ENCODE results near the gene SARS2. TPM values are rescaled to one million over a fixed set of nuclear protein-coding genes. Genes with fewer than 3 reads are reported as not detected.

Gene SARS2
- total RNA-seq, 4 donors from 2014 or later = 11.7 to 23.3 (median 20.0) TPM

GRCh38 chr19:38959618-38960017 lies 29.1 kb upstream of the SARS2 start:
- H3K4me3 ChIP-seq (ENCODE audit: low read depth, poor library complexity, severe bottlenecking) = no peak overlapping the region
- DNase-seq (ENCODE audit: low spot score in 2 of 2) = no peak
- TF ChIP-seq, protein P1, sequence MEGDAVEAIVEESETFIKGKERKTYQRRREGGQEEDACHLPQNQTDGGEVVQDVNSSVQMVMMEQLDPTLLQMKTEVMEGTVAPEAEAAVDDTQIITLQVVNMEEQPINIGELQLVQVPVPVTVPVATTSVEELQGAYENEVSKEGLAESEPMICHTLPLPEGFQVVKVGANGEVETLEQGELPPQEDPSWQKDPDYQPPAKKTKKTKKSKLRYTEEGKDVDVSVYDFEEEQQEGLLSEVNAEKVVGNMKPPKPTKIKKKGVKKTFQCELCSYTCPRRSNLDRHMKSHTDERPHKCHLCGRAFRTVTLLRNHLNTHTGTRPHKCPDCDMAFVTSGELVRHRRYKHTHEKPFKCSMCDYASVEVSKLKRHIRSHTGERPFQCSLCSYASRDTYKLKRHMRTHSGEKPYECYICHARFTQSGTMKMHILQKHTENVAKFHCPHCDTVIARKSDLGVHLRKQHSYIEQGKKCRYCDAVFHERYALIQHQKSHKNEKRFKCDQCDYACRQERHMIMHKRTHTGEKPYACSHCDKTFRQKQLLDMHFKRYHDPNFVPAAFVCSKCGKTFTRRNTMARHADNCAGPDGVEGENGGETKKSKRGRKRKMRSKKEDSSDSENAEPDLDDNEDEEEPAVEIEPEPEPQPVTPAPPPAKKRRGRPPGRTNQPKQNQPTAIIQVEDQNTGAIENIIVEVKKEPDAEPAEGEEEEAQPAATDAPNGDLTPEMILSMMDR (IDR thresholded peaks at IDR 0.05) = no peak
- no peak for TF ChIP-seq POLR2A (IDR thresholded peaks at IDR 0.05)
- 88 to 89% methylated on average over 5 of the region's 5 CpGs for WGBS, 2 donors
- intact Hi-C loops (cut with DNase I; ENCODE audit: low total_unique reads) = loop anchor here (5.0 to 10.0 kb wide), 2 partner anchors 85 to 368 kb away; no protein-coding TSS in a partner anchor

- TF ChIP-seq, protein P1 (IDR thresholded peaks at IDR 0.05) = no peak
- TF ChIP-seq POLR2A (IDR thresholded peaks at IDR 0.05) = no peak
- DNase-seq (ENCODE audit: low spot score in 2 of 2) = no peak
- WGBS, 2 donors = 90 to 93% methylated on average over 2 of the region's 2 CpGs
- intact Hi-C loops (cut with DNase I; ENCODE audit: low total_unique reads) = no loop called here
- H3K4me3 ChIP-seq (ENCODE audit: low read depth, poor library complexity, severe bottlenecking) = no peak overlapping the region
Measured at GRCh38 chr19:38958301-38958700, 27.7 kb upstream of the SARS2 start.

DNA sequence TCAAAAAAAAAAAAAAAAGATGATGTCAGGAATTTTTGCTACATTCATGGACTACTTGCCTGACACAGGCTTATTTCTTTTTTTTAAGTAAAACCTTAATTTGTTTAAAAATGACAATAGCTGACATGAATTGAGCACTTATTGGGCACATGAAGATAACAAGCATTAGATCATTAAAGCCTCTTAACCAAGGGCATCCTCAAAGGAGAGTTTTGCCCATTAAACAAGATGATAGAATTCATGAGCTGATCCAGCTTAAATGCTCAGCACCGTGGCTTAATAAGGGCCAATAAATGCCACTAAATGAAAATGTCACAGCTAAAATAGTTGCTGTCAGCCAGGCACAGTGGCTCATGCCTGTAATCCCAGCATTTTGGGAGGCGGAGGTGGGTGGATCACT lies 25.7 kb upstream of the SARS2 start:
- TF ChIP-seq, protein P1 (IDR thresholded peaks at IDR 0.05) = no peak
- TF ChIP-seq POLR2A (IDR thresholded peaks at IDR 0.05) = no peak
- no peak for DNase-seq (ENCODE audit: low spot score in 2 of 2)
- intact Hi-C loops (cut with DNase I; ENCODE audit: low total_unique reads) = no loop called here
- 87 to 89% methylated on average over 2 of the region's 2 CpGs for WGBS, 2 donors
- H3K4me3 ChIP-seq (ENCODE audit: low read depth, poor library complexity, severe bottlenecking) = no peak overlapping the region

DNA sequence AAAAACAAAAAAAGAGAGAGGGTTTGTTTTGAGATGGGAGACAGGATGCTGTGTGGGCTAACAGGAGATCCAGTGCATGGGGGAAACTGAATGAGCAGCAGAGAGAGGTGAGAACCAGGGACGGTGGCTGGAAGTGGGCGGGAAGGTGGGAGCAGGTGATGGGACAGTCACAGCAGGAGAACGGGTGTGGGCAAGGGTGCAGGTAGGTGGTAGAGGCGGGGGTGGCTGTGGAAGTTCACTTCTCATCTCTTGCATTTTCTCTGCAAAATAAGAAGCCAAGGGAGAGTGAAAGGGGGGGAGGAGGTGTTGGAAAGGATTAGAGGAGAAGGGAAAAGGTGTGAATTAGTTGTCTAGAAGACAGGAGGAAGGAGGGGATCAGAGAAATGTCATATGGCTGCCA lies 23.1 kb upstream of the SARS2 start:
- TF ChIP-seq POLR2A (IDR thresholded peaks at IDR 0.05) = no peak
- TF ChIP-seq, protein P1 (IDR thresholded peaks at IDR 0.05) = no peak
- no peak overlapping the region for H3K4me3 ChIP-seq (ENCODE audit: low read depth, poor library complexity, severe bottlenecking)
- intact Hi-C loops (cut with DNase I; ENCODE audit: low total_unique reads) = no loop called here
- WGBS, 2 donors = 77 to 79% methylated on average over 4 of the region's 4 CpGs
- no peak for DNase-seq (ENCODE audit: low spot score in 2 of 2)

DNA sequence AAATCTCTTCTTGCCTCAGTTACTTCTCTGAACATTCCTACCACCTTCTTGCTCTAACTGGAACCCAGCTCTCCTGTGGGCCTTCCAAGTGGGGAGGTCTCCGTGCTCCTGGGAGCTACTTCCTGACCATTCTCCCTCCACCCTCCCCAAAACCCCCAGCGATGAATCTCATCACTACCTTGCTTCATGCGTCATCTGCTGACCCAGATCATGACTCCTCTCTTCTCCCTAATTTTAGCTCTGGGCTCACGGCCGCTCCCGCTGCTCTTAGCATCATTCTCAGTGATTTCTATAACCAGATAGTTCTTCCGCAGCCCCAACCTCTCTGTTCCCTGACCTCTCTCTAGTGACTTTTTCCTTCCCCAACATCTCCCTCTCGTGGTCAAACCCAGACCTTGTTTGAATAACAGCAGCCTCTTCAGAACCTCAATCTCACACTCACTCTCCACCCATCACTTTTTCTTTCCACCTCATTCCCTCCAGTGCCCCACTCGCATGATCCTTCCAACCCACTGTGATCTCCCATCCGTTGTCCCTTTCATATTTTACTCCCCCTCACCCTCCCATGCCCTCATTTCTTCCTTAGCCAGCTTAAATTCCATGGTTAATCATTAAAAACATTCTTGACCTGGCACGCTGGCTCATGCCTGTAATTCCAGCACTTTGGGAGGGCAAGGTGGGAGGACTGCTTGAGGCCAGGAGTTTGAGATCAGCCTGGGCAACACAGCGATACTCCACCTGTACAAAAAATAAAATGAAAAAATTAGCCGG lies 22.0 kb upstream of the SARS2 start:
- intact Hi-C loops (cut with DNase I; ENCODE audit: low total_unique reads) = no loop called here
- DNase-seq (ENCODE audit: low spot score in 2 of 2) = no peak
- no peak for TF ChIP-seq POLR2A (IDR thresholded peaks at IDR 0.05)
- TF ChIP-seq, protein P1 (IDR thresholded peaks at IDR 0.05) = no peak
- H3K4me3 ChIP-seq (ENCODE audit: low read depth, poor library complexity, severe bottlenecking) = no peak overlapping the region
- 78 to 80% methylated on average over 13 of the region's 13 CpGs for WGBS, 2 donors

GRCh38 chr19:38951187-38951586 lies 20.6 kb upstream of the SARS2 start:
- TF ChIP-seq, protein P1 (IDR thresholded peaks at IDR 0.05) = no peak
- no peak for TF ChIP-seq POLR2A (IDR thresholded peaks at IDR 0.05)
- no peak for DNase-seq (ENCODE audit: low spot score in 2 of 2)
- intact Hi-C loops (cut with DNase I; ENCODE audit: low total_unique reads) = no loop called here
- no peak overlapping the region for H3K4me3 ChIP-seq (ENCODE audit: low read depth, poor library complexity, severe bottlenecking)
- WGBS, 2 donors = 93 to 98% methylated on average over 3 of the region's 3 CpGs
